T-helper 2 cell treated with Interferon-gamma antibody and Interleukin-4, amounts not matched to agents 100 ng/mL and 5 ng/mL, for 36 hours (primary cell): Measurements from ENCODE around the gene PTPRN2. TPM values are rescaled to one million over a fixed set of nuclear protein-coding genes. Genes with fewer than 3 reads are reported as not detected.

Experiments used
- intact Hi-C: fragments of 100-400 bp; cut with micrococcal nuclease; formaldehyde crosslinking; loops from one replicate; pipeline ENCODE4 v1.15.1; 2023
- total RNA-seq: library from RNA; stranded (reverse); gene quantifications from 2 replicates; pipeline ENCODE4 v1.2.3, GENCODE V29; 2022

The PTPRN2 gene
- total RNA-seq, 1 donor from 2014 or later = 5.1 TPM

DNA sequence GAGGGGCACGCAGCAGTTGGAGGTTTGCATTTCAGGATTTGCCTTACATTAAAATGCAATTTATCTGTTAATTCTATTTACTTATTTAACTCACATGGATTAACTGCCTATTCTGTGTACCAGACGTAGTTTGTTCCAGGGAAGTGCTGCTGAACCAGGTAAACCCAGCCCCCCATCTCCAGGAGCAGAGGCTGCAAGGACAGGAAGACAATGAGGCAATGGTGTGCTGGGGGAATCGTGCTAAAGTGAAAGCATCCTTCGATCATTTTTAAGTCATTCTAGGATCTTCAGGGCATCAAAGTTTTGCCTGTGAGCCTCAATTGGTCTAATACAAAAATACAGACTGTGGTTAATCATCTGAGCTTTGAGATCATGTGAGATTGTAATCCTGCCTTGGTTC, 1084.4 kb downstream of the PTPRN2 start:
- intact Hi-C loops = loop anchor here (1.0 to 5.0 kb wide), 5 partner anchors 13 to 110 kb away; no protein-coding TSS in a partner anchor

DNA sequence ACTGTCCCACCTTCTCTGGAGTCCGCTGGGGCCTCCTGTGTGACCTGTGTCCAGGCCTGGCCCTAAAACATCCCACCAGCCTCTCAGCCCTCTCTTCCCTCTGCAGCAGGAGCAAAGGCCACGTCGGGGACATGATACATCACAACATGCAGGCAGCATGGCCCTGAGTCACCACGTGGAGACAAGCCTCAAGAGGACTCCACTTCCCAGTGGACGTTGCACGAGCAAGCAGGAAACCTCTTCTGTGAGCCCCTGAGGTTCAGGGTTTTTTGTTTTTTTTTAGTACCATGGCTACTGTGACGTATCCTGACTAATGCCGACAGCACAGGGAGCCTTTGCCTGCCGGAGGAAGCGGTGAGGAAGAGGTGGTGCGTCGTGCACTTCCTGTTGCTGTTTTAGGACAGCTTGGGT, 1084.9 kb downstream of the PTPRN2 start:
- intact Hi-C loops = loop anchor here (1.0 to 5.0 kb wide), 5 partner anchors 12 to 110 kb away; no protein-coding TSS in a partner anchor

DNA sequence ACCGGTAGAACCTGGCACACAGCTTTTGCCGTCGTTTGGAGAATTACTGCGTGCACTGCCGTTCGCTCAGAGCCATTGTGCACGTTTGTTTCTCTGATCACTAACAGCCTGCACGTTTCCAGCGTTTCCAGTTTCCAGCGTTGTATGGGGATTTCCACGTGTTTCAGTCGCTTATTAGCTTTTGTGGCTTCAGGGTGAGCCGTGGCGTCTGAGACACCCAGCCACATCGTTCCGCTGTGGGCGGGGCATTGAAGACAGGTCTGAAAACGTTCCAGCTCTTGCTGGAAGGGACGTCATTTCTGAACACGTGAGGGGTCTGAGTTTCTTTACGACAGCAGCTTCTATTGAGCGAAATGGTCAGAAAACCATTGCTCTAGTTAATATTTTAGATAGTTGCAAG, 1086.0 kb downstream of the PTPRN2 start:
- intact Hi-C loops = loop anchor here (5.0 kb wide), 1 partner anchor 76 kb away; no protein-coding TSS in a partner anchor

- intact Hi-C loops = loop anchor here (5.0 kb wide), 1 partner anchor 76 kb away; no protein-coding TSS in a partner anchor
These were observed 1086.6 kb downstream of the PTPRN2 start for GRCh38 chr7:157500989-157501540.

DNA sequence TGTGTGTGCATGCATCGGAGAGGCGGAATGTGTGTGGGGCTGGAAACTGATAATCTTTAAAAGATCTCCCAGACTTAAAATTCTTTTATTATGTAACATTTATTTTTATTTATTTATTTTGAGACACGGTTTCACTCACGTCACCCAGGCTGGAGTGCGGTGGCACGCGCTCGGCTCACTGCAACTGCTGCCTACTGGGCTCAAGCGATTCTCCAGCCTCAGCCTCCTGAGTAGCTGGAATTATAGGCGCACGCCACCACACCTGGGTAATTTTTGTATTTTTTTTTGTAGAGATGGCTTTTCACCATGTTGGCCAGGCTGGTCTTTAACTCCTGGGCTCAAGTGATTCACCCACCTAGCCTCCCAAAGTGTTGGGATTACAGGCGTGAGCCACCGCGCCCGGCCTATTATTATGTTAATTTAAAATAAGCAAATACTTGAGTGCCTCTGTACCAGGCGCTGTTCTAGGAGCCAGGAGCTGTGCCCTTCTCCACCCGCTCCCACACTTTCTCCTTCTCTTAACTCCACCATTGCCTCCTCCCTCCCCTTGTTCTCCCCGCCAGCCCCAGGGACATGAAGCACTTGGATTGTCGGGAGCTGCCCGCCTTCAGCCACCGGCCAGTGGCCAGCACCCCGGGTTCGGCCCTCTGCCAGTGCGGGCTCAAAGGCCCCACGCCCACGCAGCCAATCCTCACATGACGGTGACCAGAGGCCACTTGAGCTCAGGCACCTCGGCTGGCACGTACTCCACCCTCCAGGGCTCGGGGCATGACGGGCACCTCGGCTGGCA, 1087.3 kb downstream of the PTPRN2 start:
- intact Hi-C loops = loop anchor here (5.0 kb wide), 1 partner anchor 77 kb away; no protein-coding TSS in a partner anchor

DNA sequence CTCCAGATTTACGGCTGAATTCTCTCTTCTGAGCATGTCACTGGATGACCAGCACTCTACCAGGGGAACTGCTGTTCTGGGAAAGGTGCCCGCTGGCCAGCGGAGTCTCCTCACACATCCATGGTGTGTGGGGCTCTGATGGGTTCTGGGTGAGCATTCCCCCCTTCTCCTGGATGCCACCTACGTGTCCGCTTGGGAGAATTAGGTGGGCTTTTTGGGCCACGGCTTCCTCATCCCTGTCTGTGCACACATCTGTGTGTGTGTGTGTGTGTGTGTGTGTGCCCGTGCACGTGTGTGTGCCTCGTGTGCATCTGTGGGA, 1087.8 kb downstream of the PTPRN2 start:
- intact Hi-C loops = loop anchor here (5.0 kb wide), 1 partner anchor 78 kb away; no protein-coding TSS in a partner anchor

DNA sequence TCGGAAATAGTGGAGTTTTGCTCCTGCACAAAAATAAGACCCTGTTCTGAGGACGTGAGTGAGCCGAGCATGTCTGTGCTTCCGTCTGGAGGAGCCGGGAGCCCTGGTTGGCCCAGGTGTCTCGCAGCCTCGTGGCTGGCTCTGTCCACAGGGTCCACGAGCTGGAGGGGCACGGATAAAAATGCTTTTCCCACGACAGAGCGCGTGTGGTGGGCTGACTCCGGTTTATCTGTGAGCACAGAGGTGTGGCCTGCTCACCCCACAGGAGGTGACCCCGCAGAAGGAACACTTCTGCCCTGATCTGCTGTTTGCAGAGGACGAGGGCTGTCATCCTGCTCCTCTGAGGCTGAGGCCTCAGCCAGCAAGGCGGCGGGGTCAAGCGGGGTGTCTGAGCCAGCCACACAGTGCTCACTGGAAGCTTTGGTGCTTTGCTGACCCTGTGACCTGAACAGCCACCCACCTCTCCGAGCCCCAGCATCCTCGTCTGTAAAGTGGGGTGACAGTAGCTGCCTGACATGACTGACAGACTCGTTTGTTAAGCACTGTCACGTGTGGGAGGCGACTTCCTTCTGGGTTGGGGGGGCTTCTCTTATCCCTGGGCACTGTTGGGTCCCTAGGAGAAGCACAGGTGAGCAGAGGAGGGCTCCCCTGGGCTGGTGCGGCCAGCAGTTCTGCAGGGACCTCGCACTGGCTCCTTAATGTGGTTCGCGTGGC, 1088.3 kb downstream of the PTPRN2 start:
- intact Hi-C loops = no loop called here

- intact Hi-C loops = no loop called here
These were observed 1089.0 kb downstream of the PTPRN2 start for GRCh38 chr7:157498657-157499056.

GRCh38 chr7:157497744-157498651, 1089.6 kb downstream of the PTPRN2 start:
- intact Hi-C loops = no loop called here

DNA sequence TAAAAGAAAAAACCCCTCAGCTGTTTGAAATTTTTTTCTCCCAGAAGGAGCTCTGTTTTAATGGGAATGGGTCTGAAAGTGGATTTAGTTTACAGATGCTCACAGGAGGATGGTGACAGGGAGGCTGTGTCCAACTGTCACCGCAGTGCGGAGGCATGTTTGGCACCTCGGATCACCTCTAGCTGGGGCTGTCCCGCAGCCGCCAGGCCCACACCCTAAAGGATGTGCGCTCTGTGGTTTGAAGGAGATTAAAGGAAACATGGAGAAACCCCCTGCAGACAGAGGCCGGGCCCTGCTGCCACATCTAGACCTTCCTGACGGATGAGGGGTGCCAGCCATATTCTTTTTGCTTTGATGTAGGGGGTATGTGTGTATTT, 1090.3 kb downstream of the PTPRN2 start:
- intact Hi-C loops = no loop called here

DNA sequence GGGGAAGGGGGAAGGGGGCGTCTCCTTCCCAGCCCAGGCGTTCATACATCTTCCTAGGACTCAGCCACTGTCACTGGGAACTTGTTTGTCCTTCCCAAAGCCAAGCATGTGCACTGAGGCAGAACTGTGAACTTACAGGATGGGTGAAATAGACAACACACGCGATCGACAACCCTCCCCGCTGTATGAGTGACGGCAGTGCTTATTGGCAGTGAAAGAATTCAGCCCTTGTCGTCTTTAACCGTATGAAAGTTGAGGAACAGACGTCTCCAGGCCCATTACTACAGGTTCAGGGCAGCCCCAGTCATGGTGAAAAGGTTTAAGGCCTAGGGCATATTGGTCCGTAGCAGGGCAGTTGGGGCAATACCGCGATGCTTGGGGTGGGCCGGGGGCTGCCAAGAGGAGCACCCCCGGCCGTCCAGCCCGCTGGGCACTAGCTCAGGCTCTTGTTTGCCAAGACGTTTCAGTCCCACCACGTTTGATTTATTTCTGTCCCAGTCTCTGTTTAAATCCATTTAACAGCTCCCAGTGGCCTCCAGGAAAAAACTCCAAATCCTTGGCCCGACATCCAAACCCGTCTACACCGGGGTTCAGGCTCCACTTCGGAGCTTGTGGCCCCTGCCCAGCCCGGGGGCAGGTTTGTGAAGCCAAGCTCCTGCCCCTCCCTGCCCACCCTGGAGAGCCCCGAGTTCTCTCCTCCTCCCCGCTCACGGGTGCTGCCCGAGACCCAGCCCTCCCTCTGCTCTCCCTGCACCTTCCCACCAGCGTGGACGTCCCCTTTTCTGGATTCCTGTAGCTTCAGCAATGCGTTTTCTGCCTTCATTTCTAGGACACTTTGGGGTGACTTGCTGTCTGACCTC, 1091.0 kb downstream of the PTPRN2 start:
- intact Hi-C loops = no loop called here

- intact Hi-C loops = no loop called here
These were observed 1092.0 kb downstream of the PTPRN2 start for GRCh38 chr7:157495594-157495993.

DNA sequence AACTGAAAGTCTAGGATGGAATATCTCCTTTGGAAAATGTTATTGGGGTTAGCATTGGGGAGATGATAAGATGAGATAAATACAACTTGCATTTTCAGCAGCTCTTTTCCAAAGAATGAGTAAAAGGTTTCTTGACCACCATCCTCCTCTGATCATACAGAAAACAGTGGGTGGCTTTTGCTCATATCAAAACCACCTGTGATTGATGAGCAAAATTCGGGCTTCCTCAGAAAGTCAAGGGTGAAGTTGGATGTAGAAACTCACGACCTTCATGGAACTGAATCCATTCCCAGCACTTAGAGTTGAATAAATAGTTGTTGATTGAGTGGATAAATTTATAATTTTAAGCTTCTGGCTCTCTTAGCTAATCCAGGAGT, 1092.5 kb downstream of the PTPRN2 start:
- intact Hi-C loops = no loop called here

GRCh38 chr7:157494506-157495176, 1093.0 kb downstream of the PTPRN2 start:
- intact Hi-C loops = no loop called here

DNA sequence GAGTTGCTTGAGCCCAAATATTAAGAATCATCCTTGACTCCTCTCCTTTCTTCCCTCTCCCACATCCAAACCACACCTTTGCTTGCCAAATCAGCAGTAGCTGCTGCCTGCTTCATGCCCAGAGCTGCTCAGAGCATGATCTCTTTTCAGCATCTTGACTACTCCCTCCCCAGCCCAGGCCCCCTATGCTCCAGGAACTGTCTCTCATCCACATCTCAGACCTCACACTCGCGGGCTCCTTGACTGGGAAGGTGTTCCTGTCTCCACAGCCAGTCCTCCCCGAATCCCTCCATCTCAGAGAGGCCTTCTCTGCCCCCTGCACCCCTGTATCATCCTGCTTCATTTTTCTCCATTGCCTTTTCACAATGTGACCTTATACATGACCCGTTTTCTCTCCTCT, 1093.8 kb downstream of the PTPRN2 start:
- intact Hi-C loops = no loop called here

- intact Hi-C loops = no loop called here
These were observed 1094.6 kb downstream of the PTPRN2 start for GRCh38 chr7:157493017-157493416.

DNA sequence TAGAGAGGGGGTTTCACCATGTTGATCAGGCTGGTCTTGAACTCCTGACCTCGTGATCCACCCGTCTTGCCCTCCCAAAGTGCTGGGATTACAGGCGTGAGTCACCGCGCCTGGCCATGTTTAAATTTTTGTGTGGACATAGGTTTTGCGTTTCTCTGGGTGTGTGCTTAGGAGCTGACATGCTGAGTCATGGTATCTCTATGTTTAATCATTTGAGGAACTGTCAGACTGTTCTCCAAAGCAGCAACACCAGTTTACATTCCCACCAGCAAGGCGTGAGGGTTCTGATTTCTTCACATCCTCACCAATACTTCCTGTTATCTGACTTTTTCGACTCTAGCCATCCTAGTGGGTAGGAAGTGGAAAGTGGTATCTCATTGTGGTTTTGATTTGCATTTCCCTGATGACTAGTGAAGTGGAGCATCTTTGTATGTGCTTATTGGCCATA, 1097.1 kb downstream of the PTPRN2 start:
- intact Hi-C loops = loop anchor here (1.0 kb wide), 2 partner anchors 13 to 19 kb away; no protein-coding TSS in a partner anchor

DNA sequence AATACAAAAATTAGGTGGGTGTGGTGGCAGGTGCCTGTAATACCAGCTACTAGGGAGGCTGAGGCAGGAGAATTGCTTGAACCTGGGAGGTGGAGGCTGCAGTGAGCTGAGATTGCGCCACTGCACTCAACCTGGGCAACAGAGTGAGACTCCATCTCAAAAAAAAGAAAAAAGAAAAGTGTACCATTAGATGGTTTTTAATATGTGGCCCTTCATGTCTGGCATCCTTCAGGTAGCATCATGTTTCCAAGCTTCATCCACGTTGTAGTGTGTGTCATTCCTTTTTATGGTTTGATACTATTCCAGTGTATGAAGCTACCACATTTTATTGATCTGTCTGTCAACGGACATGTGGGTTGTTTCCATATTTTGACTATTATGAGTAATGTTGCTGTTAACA, 1097.8 kb downstream of the PTPRN2 start:
- intact Hi-C loops = loop anchor here (1.0 kb wide), 2 partner anchors 13 to 19 kb away; no protein-coding TSS in a partner anchor
